ENCODE data around the gene SEC11A.
A peak's percentile ranks its signal among the peaks of the same experiment; 100 is the strongest.
"Not testable (repeated sequence)": the region's sequence is repeated elsewhere in the genome, so short reads cannot be mapped to it uniquely, and the experiment has no call there.

SEC11A gene

DNA sequence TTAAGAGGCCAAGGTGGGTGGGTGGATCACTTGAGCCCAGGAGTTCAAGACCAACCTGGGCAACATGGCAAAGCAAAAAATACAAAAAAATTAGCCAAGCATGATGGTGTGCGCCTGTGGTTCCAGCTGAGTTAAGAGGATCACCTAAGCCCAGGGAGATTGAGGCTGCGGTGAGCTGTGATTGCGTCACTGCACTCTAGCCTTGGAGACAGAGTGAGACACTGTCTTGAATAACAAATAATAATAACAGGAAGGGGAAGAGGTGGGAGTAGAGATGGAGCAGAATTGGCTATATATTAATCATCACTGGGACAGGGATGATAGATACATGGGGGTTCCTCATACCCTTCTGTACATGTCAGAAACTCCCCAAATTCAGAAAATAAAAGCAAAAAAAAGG, 34.1 kb downstream of the SEC11A start:
- no peak for DNase-seq (ENCODE audit: low spot score)

DNA sequence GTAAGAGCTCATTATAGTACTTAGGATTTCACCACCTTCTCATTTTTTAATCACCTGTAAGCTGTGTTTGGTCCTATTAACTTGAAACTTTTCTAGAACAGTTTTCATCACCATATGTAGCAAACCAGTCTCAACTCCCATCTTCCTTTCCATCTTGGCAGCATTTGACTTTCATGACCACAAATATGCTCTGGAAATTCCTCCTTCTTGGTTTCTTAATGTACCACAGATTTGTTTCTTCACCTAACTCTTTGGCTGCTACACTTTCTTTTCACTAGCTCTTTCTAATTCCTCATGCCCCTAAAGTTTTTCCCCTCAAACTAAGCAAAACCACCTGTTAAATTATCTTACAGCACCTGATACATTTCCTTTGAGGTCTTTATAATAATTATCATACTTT, 44.7 kb downstream of the SEC11A start:
- no peak for DNase-seq (ENCODE audit: low spot score)

- no peak for DNase-seq (ENCODE audit: low spot score)
These were observed 46.2 kb downstream of the SEC11A start for GRCh38 chr15:84669726-84670125.

GRCh38 chr15:84668221-84668982, 47.5 kb downstream of the SEC11A start:
- DNase-seq (ENCODE audit: low spot score) = no peak

DNA sequence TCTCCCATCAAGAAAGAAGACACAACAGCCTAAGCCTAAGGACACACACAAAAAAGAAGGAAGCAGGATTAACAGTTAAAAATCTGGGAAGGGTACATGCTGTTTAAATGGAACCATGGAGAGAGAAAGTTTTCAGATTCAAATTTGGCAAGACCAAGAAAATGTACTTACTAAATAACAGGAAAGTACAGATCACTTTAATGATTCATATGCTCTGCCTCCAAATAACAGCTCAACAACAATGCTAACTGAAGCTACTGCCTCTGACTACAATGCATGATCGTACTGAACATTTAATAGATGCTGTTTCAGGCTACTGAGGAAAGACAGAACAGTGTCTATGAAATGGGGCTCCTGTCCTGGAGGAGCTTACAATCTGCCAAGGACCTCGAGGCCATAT, 49.6 kb downstream of the SEC11A start:
- no peak for DNase-seq (ENCODE audit: low spot score)

- DNase-seq (ENCODE audit: low spot score) = no peak
These were observed 54.9 kb downstream of the SEC11A start for GRCh38 chr15:84661001-84661400.

DNA sequence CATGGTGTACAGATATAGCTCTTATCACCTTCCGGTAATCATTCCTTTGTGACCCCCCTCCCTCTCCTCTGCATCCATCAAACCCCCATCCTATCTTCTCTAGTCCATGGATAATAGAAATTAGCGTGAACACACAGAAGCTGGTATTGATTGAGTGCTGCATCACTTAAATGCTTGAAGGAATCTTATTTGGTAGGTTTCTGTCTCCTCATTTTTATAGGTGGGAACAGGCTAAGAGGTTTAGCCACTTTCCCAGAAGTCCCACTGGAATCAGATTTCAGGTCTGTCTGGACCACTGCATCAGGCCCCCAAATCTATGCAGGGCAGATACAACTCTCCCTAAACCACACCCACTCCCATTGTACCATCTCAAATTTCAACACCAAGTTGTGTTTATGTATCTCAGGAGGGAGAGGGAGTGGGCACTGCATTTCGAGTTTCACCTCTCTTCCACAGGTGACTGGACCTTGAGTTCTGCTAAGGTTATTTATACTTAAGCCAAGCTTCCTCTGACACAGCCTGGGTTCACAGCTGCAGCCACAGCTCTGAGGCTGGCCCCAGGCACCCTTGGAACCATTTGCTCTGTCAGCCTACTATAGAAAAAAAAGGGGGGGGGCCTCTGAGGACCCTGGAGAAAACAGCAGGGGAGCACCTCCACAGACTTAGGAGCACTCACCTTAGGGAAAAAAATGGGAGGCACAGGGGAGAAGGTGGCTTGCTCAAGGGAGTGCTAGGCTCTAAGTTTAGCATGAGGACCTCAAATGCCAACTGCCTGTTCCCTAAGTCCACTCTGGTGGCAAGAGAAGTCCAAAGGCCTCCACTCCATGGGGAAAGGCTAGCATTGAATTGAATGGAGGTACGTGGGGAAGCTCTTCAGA, 55.8 kb downstream of the SEC11A start:
- no peak for DNase-seq (ENCODE audit: low spot score)

DNA sequence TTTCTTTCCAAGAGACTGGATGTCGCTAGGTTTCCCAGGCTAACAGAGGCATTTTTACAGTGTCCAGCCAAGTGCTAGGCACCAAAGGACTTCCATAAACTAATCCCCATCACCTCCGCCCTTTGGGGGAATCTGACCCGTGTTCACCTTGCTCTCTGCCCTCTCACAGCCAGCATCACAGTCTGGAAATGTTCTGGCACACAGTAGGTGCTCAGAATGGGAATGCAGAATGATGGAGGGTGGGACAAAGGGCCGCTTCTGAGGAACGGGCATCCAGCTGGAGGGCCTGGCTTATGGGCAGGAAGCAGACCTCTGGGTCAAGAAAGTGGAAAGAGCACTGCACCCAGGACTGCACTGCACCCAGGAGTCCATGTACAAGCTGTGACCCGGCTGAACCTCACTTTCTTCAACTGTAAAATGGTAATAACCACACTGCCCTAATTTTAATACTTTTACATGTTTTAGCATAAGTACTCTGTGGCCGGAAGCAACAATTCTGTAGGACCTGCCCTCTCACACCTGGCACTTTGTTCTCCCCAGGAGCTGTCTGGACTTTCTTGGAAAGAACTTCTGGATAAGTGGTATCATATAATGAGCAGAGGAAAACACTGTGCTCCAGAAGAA, 57.0 kb downstream of the SEC11A start:
- DNase-seq (ENCODE audit: low spot score) = no peak

- DNase-seq (ENCODE audit: low spot score) = peak; percentile 83
These were observed 57.7 kb downstream of the SEC11A start, which contains the start of gene NMB for GRCh38 chr15:84658080-84658787. Gene NMB, minus strand, starts transcription at chr15:84658199. Its CDS starts 47 bp downstream, at chr15:84658152.

GRCh38 chr15:84657748-84658079, 58.2 kb downstream of the SEC11A start:
- DNase-seq (ENCODE audit: low spot score) = no peak

- DNase-seq (ENCODE audit: low spot score) = no peak
These were observed 59.0 kb downstream of the SEC11A start for GRCh38 chr15:84656972-84657371.

DNA sequence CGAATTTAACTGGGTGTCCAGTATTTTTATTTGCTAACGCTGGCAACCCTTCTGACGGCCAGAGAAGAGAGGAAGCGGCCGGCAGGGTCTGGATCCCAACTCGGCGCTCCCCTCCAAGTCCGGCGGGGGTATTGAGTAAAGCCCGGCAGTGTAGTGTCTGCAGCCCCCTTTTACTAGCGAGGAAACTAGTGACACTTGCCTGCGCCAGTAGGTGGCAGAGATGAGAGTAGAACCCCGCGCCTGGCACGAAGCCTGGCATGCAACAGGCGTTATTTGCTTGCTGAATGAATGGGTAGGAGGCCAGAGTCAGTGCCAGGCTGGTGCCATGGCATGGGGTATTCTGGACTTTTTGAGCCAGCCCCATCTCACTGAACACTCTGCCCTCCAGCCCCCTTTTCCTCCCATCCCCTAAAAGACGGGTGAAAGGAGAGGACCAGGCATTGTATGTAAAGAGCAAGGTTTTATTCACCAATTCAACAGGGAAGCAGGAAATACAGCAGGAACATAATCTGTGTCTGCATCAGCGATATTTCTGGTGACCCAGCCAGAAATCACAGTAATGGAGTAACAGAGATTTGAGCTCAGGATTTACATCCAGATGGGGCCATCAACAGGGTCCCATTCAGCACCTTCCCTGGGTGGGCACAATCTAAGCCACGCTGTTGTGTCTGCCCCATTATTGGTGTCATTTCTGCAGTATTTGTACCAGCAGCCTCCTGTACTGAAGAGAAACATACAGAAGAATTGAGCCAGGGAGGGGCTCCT, 61.1 kb downstream of the SEC11A start:
- peak; percentile 74 for DNase-seq (ENCODE audit: low spot score)

DNA sequence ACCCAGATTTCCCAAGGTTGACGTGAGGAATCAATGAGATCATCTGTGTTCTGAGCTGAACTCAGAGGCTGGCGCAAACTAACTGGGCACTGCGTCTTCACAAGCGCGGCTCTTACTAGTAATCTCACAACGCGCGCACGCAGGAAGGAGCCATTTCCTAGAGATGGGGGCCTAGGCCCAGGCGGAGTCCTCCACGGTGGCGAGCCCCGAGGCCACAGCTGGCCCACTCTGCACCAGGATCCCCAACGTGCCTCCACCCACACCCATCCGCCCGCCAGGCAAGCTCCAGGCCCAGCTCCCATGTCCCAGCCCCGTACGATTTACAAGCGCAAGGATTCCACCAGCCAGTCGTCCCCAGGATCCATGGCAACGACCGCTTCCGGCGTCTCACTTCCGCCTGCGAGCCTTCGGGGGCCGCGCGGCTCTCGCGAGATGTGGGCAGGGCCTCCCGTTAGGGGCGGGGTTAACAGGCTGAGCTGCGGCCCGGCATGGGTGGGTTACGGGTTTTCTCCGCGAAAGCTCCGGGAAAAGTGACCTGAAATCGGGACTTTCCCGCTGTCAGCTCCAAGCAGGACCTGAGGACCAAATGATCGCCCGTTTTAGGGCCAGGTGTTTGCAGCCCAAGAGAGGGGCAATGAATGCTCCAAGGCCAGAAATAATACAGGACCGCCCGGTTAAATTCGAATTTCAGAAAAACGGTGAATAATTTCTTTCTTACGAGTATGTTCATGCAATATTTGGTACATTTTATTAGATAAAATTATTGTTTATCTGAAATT, 61.8 kb downstream of the SEC11A start, which contains the start of gene WDR73:
Gene WDR73 (minus strand): TSS at position 374 of the 779 bp plus-strand sequence. CDS start 9 bp downstream, at position 365.
- DNase-seq (ENCODE audit: low spot score) = peak; percentile 93

DNA sequence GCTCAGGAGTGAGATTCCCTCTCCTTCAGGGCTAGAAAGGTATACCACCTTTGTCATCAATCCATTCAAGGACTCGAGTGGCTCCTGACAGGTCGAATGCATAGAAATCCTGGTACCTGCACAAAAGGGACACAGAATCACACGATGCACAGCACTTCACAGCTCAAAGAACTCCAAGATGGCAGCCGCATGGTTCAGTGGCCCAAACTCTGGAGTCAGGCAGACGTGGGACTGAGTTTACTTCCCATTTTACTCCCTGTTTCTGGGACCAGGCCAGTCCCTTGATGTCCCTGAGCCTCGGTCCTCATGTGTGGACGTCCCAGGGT, 62.4 kb downstream of the SEC11A start:
- DNase-seq (ENCODE audit: low spot score) = no peak

DNA sequence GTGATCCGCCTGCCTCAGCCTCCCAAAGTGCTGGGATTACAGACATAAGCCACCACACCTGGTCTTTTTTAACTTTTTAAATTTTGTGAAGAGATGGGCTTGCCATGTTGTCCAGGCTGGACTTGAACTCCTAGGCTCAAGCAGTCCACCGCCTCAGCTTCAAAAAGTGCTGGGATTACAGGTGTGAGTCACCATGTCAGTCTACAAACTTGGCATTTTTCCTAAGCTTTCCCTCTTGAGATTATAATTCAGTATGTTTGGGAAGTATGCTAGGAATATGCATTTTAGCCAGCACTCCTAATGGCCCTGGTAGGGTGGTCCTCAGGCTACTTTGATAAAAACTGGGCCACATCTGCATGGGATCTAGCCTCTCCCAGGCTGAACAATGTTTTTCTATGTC, 66.2 kb downstream of the SEC11A start:
- no peak for DNase-seq (ENCODE audit: low spot score)

GRCh38 chr15:84648539-84648938, 67.4 kb downstream of the SEC11A start:
- DNase-seq (ENCODE audit: low spot score) = no peak

- no peak for DNase-seq (ENCODE audit: low spot score)
These were observed 68.2 kb downstream of the SEC11A start for GRCh38 chr15:84647726-84648125.

- no peak for DNase-seq (ENCODE audit: low spot score)
These were observed 69.9 kb downstream of the SEC11A start for GRCh38 chr15:84645997-84646396.

- no peak for DNase-seq (ENCODE audit: low spot score)
These were observed 70.4 kb downstream of the SEC11A start for GRCh38 chr15:84645496-84645895.

GRCh38 chr15:84643838-84644237, 72.1 kb downstream of the SEC11A start:
- DNase-seq (ENCODE audit: low spot score) = no peak

GRCh38 chr15:84642640-84643039, 73.3 kb downstream of the SEC11A start:
- DNase-seq (ENCODE audit: low spot score) = not testable (repeated sequence)
